Activated CD4-positive, alpha-beta T cell treated with anti-CD3 and anti-CD28 coated beads, Interleukin-2, amount 50 U/mL, for 48 hours (primary cell): ENCODE measurements around the gene TPGS1.

Experiments used
- DNase-seq, 2 experiments: peaks; one replicate each; pipeline ENCODE4 v3.0.0-alpha.2; 2020

The TPGS1 gene

GRCh38 chr19:496112-496665, 11.1 kb upstream of the TPGS1 start, which contains the start of gene MADCAM1:
Gene MADCAM1 (plus strand): TSS chr19:496486. CDS start chr19:496500, 14 bp downstream.
- DNase-seq = no peak

GRCh38 chr19:496986-497385, 10.3 kb upstream of the TPGS1 start:
- DNase-seq = no peak

- DNase-seq = no peak
Observed at GRCh38 chr19:497491-497868, 9.8 kb upstream of the TPGS1 start.

GRCh38 chr19:497869-498510, 9.3 kb upstream of the TPGS1 start:
- no peak for DNase-seq

- DNase-seq = no peak
Observed at GRCh38 chr19:498511-498891, 8.8 kb upstream of the TPGS1 start.

- no peak for DNase-seq
Observed at GRCh38 chr19:498977-499623, 8.2 kb upstream of the TPGS1 start.

- DNase-seq = no peak
Observed at GRCh38 chr19:501646-502045, 5.7 kb upstream of the TPGS1 start.

- no peak for DNase-seq
Observed at GRCh38 chr19:504616-505015, 2.7 kb upstream of the TPGS1 start.

- DNase-seq = peak; percentile 91 to 94
Observed at GRCh38 chr19:506404-507285, 652 bp upstream of the TPGS1 start.

- no peak for DNase-seq
Observed at GRCh38 chr19:508204-509150, 1.2 kb downstream of the TPGS1 start.

GRCh38 chr19:510606-511100, 3.4 kb downstream of the TPGS1 start:
- peak; percentile 96 to 97 for DNase-seq

- peak; percentile 73 to 81 for DNase-seq
Observed at GRCh38 chr19:511101-511851, 4.0 kb downstream of the TPGS1 start.

GRCh38 chr19:512547-513365, 5.5 kb downstream of the TPGS1 start:
- no peak for DNase-seq

- no peak for DNase-seq
Observed at GRCh38 chr19:513368-514165, 6.3 kb downstream of the TPGS1 start.

- DNase-seq = no peak
Observed at GRCh38 chr19:514166-514663, 6.9 kb downstream of the TPGS1 start.

GRCh38 chr19:517721-518597, 10.7 kb downstream of the TPGS1 start:
- DNase-seq = no peak

- peak; percentile 51 to 67 for DNase-seq
Observed at GRCh38 chr19:518598-519231, 11.4 kb downstream of the TPGS1 start.

- no peak for DNase-seq
Observed at GRCh38 chr19:519449-519865, 12.2 kb downstream of the TPGS1 start.
